CD4-positive, alpha-beta T cell treated with Interleukin-2 at 100 ng/mL for 4 hours (primary cell): Measurements from ENCODE around the gene DCTN3.

ENCODE experiments used
- DNase-seq: peaks from one replicate; pipeline ENCODE4 v3.0.0-alpha.2; 2020; ENCODE audit warnings: low spot score

DCTN3 gene

GRCh38 chr9:34620061-34620994, at the start of gene DCTN3:
DCTN3 (minus strand) TSS chr9:34620495; CDS start chr9:34620464, 31 bp downstream.
- DNase-seq: peak; percentile 95

GRCh38 chr9:34665381-34666250, 45.3 kb upstream of the DCTN3 start:
- DNase-seq: peak; percentile 92

GRCh38 chr9:34665067-34665380, 44.7 kb upstream of the DCTN3 start:
- DNase-seq: no peak

- peak; percentile 88 for DNase-seq
These were observed 44.2 kb upstream of the DCTN3 start for GRCh38 chr9:34664281-34665066.

GRCh38 chr9:34663303-34663605, 43.0 kb upstream of the DCTN3 start:
- DNase-seq: peak; percentile 87

- DNase-seq: peak; percentile 67
These were observed 42.4 kb upstream of the DCTN3 start, which contains the start of gene CCL27 for GRCh38 chr9:34662526-34663302. CCL27 (minus strand) TSS chr9:34662657; CDS start chr9:34662633, 24 bp downstream.

GRCh38 chr9:34659592-34660253, 39.4 kb upstream of the DCTN3 start:
- DNase-seq: peak; percentile 32

- no peak for DNase-seq
These were observed 38.2 kb upstream of the DCTN3 start for GRCh38 chr9:34658461-34658860.

GRCh38 chr9:34656992-34657391, 36.7 kb upstream of the DCTN3 start:
- DNase-seq: no peak

GRCh38 chr9:34655394-34655793, 35.1 kb upstream of the DCTN3 start:
- DNase-seq: no peak

GRCh38 chr9:34654323-34655051, 34.2 kb upstream of the DCTN3 start:
- no peak for DNase-seq

GRCh38 chr9:34653151-34654072, 33.1 kb upstream of the DCTN3 start:
- no peak for DNase-seq

- DNase-seq: no peak
These were observed 32.3 kb upstream of the DCTN3 start for GRCh38 chr9:34652602-34653000.

- DNase-seq: peak; percentile 71
These were observed 31.7 kb upstream of the DCTN3 start, which contains the start of gene IL11RA for GRCh38 chr9:34651876-34652601. IL11RA (plus strand) TSS chr9:34652185; CDS start chr9:34655218, 3,033 bp downstream.

- DNase-seq: no peak
These were observed 31.0 kb upstream of the DCTN3 start for GRCh38 chr9:34651321-34651720.

- DNase-seq: no peak
These were observed 30.5 kb upstream of the DCTN3 start for GRCh38 chr9:34650816-34651215.

GRCh38 chr9:34648673-34649072, 28.4 kb upstream of the DCTN3 start:
- DNase-seq: no peak

- peak; percentile 15 for DNase-seq
These were observed 27.4 kb upstream of the DCTN3 start for GRCh38 chr9:34647651-34648050.
